HG02981 (cell line): ENCODE data around the gene RACGAP1.
"Not testable (repeated sequence)": the region's sequence is repeated elsewhere in the genome, so short reads cannot be mapped to it uniquely, and the experiment has no call there.

Experiments
- ATAC-seq: cut with Tn5 transposase; IDR thresholded peaks from one replicate; pipeline ENCODE4 v1.9.1; 2021; ENCODE audit warnings: mild to moderate bottlenecking, moderate library complexity; ENCODE audit not compliant: unreplicated experiment

Gene RACGAP1

GRCh38 chr12:50032515-50032853, 7.2 kb upstream of the RACGAP1 start:
- ATAC-seq = no peak

DNA sequence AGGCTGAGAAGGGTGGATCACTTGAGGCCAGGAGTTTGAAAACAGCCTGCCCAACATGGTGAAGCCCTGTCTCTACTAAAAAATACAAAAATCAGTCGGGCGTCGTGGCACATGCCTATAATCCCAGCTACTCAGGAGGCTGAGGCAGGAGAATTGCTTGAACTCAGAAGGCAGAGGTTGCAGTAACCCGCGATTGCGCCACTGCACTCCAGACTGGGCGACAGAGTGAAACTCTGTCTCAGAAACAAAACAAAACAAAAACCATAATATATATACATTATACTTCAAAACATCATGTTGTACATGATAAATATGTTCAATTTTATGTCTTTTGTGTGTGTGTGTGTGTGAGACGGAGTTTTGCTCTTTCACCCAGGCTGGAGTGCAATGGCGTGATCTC, 5.2 kb upstream of the RACGAP1 start:
- ATAC-seq = not testable (repeated sequence)

DNA sequence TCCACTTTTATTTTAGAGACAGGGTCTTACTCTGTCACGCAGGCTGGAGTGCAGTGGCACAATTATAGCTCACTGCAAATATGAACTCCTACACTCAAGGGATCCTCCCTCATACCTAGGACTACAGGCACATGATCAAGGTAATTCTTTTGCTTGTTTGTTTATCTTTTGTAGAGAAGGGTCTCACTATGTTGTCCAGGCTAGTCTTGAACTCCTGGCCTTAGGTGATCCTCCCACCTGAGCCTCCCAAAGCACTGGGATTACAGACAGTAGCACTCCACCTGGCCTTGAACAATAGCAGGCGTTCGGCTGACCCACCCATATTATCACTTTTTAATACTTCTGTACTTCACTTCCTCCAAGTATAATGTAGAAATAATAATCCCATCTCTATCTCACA, 1.4 kb upstream of the RACGAP1 start:
- ATAC-seq = no peak

DNA sequence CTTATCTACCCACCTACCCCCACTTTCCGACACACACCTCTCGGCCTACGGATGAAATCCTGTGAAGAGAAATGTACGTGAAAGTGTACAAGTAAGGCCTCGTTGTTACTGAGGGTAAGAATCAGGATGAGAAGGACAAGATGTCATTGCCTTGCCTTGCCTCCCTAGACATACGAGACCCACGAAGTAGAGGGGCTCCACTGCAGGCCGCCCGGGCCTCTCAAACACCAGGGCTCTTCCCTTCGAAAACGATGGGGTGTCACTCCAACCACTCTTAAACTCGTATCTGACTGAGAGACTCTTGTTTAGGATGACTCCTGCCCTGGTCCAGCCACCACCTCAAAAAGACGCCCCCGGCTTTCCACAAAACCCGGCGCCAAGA, 498 bp downstream of the RACGAP1 start:
- ATAC-seq = no peak

GRCh38 chr12:50024227-50024626, 1.1 kb downstream of the RACGAP1 start:
- no peak for ATAC-seq

GRCh38 chr12:50022903-50023302, 2.4 kb downstream of the RACGAP1 start:
- ATAC-seq = no peak

- no peak for ATAC-seq
Observed at GRCh38 chr12:50021031-50021430, 4.3 kb downstream of the RACGAP1 start.

DNA sequence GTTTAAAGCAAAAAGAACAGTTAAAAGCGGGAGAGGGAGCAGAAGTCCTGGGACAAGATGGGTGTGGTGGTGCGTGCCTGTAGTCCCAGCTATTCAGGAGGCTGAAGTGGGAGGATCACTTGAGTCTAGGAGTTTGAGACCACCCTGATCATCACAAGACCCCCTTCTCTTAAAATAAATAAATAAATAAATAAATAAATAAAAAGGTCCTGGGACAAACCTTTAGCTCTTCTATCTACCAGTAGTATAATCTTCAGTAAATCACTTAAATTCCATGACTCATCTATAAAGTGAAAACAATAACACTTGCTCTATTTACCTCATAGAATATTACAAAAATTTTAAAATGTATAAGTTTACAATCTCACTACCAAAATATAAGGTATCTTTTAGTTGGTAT, 5.8 kb downstream of the RACGAP1 start:
- ATAC-seq = no peak

DNA sequence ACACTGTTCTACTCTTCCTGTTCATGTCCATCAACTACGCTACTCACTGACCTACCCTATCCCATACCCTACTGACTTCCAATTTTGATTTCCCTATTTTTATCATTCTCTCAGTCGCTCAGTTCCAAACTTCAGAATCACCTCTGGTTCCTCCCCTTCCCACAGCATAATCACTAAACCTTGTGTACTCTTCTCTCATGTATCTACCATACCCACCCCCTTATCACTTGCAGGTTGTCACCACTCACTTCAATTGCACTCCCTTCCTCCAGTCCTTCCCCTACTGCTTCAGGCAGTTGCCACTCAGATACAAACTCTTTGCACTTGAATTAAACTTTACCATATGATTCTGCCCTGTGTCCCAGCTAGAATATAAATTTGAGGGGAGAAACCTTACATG, 6.3 kb downstream of the RACGAP1 start:
- ATAC-seq = no peak

DNA sequence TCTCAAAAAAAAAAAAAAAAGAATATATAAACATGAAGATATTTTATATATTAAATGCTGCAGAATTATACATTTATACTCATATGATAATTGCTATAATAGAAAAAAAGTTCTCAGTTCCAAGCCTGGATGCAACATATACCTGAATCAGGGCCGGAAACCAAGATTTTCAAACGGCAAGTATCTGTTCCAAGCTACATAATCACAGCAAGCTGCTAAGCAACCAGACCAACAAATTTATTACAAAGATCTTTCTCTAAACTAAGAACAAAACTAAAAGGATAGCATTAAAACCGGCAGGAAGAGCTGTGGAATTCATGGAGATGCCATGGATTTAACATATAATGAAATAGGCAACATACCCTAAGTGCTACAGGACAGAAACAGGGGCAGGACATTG, 7.1 kb downstream of the RACGAP1 start:
- no peak for ATAC-seq

DNA sequence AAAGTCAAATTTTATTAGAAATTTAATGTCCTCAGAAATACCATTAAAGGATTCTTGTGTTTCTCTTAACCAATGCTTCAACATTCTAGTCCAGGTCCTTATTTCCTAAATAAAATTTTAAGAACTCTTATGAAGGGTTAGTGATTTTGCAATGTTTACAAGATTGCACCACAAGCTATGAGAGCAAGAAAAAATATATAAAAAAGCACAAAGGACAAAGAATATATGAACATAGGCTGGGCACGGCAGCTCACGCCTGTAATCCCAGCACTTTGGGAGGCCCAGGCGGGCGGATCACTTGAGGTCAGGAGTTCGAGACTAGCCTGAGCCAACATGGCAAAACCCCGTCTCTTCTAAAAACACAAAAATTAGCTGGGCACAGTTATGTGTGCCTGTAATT, 7.7 kb downstream of the RACGAP1 start:
- no peak for ATAC-seq

- no peak for ATAC-seq
Observed at GRCh38 chr12:50016501-50017475, 8.5 kb downstream of the RACGAP1 start.

DNA sequence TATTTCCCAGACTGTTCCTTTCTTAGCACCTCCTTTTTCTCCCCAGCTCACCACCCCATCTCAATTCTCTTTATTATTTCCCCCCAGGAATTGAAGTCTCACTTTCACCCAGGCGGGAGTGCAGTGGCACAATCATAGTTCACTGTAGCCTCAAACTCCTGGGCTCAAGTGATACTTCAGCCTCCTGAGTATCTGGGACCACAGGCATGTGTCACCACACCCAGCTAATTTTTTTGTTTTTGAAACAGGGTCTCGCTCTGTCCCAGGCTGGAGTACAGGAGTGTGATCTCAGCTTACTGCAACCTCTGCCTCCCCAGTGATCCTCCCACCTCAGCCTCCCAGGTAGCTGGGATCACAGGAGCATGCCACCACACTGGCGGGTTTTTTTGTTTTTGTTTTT, 11.0 kb downstream of the RACGAP1 start:
- no peak for ATAC-seq

- ATAC-seq = no peak
Observed at GRCh38 chr12:50013361-50014147, 11.7 kb downstream of the RACGAP1 start.

DNA sequence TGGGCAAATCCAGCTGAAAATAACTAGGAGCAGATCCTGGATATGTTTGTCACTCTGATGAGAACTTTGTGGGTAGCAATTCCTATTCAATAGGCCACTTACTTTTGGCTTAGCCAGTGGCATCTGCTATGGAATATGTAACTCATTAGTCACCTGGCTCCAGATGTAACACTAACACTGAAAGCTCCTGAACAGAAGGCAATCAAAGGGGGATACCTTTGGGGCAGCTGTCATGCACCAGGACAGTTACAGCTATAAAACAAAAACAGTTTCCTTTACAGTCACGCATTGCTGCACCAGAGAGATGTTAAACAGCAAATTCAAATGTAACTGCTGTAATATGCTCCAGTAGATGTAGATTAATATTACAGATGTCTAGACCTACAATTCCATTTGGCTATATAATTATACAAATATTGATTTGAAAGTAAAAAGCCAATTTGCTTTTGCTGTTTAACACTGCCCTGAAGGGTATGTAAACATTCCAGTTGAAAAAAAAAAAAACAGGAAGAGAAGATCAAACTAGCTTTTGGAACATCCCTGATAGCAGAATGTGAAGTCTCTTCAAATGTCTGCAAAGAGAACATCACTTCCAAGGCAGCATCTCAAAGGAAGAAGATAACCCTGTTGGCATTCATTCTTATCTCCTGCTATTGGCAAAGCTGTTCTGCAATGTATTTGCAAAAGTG, 18.4 kb downstream of the RACGAP1 start:
- no peak for ATAC-seq

DNA sequence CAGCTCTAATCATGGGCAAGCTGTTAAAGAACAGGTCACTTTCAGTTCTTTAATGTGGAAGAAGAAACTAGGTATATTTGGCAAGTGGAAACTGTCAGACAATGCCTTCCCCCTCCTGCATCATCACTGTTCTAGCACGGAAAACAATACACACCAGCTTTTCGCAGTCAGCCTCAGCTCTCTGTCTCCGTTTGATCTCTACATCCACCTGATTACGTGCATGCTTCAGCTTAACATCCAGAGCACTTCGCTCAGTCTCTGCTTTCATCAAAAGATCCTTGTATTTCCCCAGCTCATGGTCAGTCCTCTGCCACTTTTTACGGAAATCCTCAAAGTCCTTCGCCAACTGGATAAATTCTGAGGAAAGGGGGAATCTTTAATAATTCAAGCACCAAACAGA, 19.0 kb downstream of the RACGAP1 start:
- ATAC-seq = no peak

DNA sequence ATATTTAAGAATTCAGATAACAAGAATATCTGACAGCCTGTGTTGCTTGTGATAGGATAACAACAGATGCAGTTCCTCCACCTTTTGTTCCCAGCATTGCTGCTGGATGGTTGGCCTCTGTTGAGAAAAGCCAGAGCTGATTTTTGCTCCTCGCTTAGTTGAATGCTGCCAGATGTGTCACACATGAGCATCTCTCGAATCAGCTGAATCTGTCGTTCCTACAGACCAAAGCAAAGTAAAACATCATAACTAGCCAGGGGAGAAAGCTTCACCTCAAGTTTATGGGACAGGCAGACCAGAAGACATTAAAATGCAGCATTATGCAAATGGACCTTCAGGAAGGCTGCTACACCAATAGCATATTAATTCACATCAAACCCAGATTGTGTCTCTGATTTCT, 20.1 kb downstream of the RACGAP1 start:
- no peak for ATAC-seq

DNA sequence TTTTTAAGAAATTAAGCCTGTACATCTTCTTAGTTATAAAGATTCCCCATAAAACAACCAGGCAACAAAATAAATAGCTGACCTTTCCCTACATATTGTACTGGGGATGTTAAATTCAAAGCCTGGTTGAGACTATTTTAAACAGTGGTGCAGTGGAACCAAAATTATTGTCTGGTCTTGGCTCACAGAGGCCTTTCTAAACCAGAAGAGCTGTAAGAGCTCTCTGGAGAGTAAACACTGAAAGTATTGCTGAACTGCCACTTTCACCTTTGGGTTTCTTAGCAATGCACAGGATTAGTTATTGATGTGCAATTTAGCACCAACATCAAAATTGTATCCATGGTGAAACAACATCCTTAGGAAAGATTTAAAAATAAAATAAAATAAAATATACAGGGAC, 20.6 kb downstream of the RACGAP1 start:
- no peak for ATAC-seq

DNA sequence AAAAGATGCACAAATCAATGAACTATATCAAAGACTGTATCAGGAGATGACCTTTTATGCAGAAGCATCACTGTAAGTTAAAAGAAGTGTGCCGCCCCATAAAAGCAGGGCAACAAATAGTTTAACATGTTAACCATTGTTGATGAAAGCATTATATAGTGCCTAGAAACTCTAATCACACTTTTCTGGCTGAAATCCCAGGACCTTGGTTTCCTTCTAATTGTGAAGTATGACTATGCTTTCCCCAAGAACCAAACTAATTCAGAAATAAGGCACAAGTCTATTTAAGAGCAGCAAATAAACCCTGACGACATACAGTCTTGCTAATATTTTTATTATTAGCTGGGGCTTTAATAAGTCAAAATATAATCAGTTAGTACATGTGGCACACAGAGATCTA, 21.7 kb downstream of the RACGAP1 start:
- no peak for ATAC-seq

GRCh38 chr12:49998453-49998852, 26.8 kb downstream of the RACGAP1 start:
- no peak for ATAC-seq

DNA sequence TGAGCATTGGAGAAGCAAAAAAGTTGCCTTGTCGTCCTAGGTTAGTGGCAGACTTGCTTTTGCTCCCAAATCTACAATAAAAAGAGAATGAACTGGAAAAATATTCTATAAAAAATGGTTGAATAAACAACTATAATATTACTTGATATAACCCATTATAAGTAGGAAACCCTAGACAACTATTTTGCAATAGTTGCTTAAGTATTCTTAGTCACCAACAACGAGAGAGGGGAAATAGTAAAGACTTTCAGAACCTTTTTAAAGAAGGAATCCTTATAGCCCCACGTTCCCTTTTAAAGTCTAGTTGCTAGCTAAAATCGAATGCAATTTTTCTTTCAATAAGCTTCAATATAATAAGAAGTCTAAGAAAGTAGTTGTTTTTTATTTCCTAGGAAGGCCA, 35.0 kb downstream of the RACGAP1 start:
- ATAC-seq = no peak

GRCh38 chr12:49989400-49989799, 35.9 kb downstream of the RACGAP1 start:
- not testable (repeated sequence) for ATAC-seq
